ENCODE data around the gene APAF1. TPM values are rescaled to one million over a fixed set of nuclear protein-coding genes. Genes with fewer than 3 reads are reported as not detected.
A peak's percentile ranks its signal among the peaks of the same experiment; 100 is the strongest.

APAF1 gene
- total and polyA plus RNA-seq, 12 donors: 2.0 to 9.9 (median 4.0) TPM

DNA sequence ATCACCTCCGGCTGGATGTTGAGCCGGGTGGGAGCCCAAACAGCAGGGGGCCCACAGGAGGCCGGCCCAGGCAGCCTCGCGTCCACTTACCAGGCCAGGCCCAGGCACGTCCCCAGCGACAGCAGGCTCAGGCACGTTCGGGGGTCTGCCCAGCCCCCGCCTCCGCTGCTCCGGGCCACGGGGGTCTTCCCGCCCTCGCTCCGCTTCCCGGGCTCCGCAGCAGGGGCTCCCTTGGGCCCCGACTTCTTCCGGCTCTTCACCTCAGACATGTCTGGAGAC, 718 bp upstream of the APAF1 start:
- H3K36me3 ChIP-seq: peaks cover 0 to 16% (median 5%) of the 10 kb centered on the region in 9 donors
- peaks cover 0 to 47% (median 21%) of the 10 kb centered on the region in 9 donors for H3K4me1 ChIP-seq
- H3K27ac ChIP-seq: peak overlapping the region; percentile 66 to 95 (median 90)
- DNase-seq (no peak), ATAC-seq (peak; percentile 16 to 50 (median 30))
- no peaks in the 10 kb centered on the region for H3K9me3 ChIP-seq
- intact Hi-C loops (cut with DNase I): loop anchor here in 9 of 10 donors (2.0 to 10.0 kb wide), 5 partner anchors 50 to 230 kb away; partner anchors contain the start of gene SLC25A3 (in 7 of the 9)
- no peaks in the 10 kb centered on the region for H3K27me3 ChIP-seq
- 0% methylated on average over 20 of the region's 20 CpGs for whole genome bisulfite sequencing, 2 donors
- TF ChIP-seq, protein P1, sequence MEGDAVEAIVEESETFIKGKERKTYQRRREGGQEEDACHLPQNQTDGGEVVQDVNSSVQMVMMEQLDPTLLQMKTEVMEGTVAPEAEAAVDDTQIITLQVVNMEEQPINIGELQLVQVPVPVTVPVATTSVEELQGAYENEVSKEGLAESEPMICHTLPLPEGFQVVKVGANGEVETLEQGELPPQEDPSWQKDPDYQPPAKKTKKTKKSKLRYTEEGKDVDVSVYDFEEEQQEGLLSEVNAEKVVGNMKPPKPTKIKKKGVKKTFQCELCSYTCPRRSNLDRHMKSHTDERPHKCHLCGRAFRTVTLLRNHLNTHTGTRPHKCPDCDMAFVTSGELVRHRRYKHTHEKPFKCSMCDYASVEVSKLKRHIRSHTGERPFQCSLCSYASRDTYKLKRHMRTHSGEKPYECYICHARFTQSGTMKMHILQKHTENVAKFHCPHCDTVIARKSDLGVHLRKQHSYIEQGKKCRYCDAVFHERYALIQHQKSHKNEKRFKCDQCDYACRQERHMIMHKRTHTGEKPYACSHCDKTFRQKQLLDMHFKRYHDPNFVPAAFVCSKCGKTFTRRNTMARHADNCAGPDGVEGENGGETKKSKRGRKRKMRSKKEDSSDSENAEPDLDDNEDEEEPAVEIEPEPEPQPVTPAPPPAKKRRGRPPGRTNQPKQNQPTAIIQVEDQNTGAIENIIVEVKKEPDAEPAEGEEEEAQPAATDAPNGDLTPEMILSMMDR (IDR thresholded peaks at IDR 0.05): peak in 3 of 9 donors; percentile 14 to 27 (median 20)
- H3K4me3 ChIP-seq: peak overlapping the region; percentile 68 to 99 (median 90)

DNA sequence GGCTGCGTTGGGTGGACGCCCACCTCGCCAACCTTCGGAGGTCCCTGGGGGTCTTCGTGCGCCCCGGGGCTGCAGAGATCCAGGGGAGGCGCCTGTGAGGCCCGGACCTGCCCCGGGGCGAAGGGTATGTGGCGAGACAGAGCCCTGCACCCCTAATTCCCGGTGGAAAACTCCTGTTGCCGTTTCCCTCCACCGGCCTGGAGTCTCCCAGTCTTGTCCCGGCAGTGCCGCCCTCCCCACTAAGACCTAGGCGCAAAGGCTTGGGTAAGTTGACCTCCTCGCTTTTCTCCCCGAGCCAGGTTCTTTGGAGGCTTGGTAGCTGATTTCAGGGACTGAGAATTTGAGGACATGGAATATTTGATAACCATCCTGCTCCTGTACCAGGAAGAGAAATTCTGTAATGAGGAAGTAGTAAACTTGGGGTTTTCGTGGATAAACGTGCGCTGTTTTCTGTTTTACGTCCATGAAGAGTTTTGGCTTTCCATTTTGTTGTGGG, 530 bp downstream of the APAF1 start:
- DNase-seq (peak in 1 of 2 donors; percentile 25), ATAC-seq (peak in 6 of 8 donors; percentile 10 to 32 (median 21))
- Histone ChIP-seq H3K9me3 (no peaks in the 10 kb centered on the region), H3K4me3 (peak overlapping the region; percentile 68 to 99 (median 90)), H3K27me3 (no peaks in the 10 kb centered on the region), H3K4me1 (peaks cover 0 to 37% (median 21%) of the 10 kb centered on the region in 9 donors), H3K36me3 (peaks cover 0 to 29% (median 16%) of the 10 kb centered on the region in 9 donors), H3K27ac (peak overlapping the region; percentile 63 to 95 (median 90))
- intact Hi-C loops (cut with DNase I): loop anchor here in 7 of 10 donors (1.0 to 10.0 kb wide), 4 partner anchors 51 to 231 kb away; partner anchors contain the start of gene SLC25A3 (in 7 of the 7)
- TF ChIP-seq, protein P1 (IDR thresholded peaks at IDR 0.05): no peak
- 0 to 1% methylated on average over 24 of the region's 24 CpGs for WGBS, 2 donors

DNA sequence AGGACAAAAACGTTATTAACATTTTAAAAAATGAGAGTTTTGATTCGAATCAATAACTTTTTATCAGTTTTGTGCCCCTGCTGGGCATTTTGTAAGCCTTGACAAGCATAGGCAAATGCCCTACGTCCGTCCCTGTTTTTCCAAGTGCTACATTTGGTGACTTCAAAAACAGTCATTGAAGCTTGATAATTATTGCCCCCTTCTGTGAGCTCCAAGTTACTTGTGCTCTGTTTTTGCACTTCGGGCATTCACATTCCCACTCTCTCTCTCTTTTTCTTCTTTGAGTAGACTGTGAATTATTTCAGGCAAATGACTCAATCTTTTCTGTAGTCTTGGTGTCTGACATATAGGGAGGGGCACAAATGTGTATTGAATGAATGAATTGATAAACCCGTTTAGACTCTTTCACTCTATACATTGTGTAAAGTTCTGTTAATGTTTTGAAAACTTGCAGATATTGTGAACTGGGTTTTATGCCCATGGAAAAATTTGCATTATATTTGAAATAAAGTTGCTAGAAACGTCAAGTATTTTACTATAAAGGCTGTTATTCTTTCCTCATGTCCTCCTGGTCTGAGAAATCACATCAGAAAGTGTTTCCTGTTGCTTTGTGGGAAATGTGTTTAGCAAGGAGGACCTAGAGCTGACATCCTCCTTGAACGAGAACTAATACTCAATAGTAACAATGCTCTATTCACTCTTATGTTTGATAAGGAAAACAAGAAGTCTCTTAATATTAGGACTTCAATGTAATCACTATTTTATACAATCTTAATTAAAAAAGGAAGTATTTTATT, 1.4 kb downstream of the APAF1 start:
- Histone ChIP-seq H3K27me3 (no peaks in the 10 kb centered on the region), H3K9me3 (no peaks in the 10 kb centered on the region), H3K4me1 (peaks cover 0 to 36% (median 21%) of the 10 kb centered on the region in 9 donors), H3K36me3 (peaks cover 0 to 38% (median 16%) of the 10 kb centered on the region in 9 donors), H3K27ac (peak overlapping the region in 3 of 10 donors; percentile 89 to 95 (median 91)), H3K4me3 (peak overlapping the region in 9 of 10 donors; percentile 68 to 99 (median 92))
- DNase-seq (no peak), ATAC-seq (no peak)
- TF ChIP-seq, protein P1 (IDR thresholded peaks at IDR 0.05): peak in 2 of 9 donors; percentile 5 to 6
- WGBS, 2 donors: 11 to 16% methylated on average over 8 of the region's 8 CpGs
- intact Hi-C loops (cut with DNase I): loop anchor here in 3 of 10 donors (10.0 kb wide), 2 partner anchors 52 to 232 kb away; partner anchors contain the start of gene SLC25A3 (in 2 of the 3)

DNA sequence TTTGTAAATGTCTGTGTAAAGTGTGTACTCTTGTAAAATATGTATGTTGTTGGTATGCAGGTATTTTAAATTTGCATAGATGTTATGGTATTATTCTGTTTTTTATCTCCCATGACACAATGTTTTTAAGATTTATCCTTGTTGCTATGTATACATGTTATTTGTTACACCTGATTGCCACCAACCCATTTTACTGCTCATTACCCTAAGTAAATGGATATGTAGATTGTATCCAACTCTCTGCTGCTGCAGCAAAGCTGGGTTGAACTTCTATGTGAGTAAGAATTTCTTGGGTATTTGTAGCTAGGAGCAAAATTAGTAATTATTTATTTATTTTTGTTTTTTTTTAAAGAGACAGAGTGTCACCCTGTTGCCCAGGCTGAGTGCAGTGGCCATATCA, 6.2 kb downstream of the APAF1 start:
- ATAC-seq: no peak
- Histone ChIP-seq H3K4me3 (no peak overlapping the region), H3K4me1 (peaks cover 0 to 21% (median 12%) of the 10 kb centered on the region in 9 donors), H3K27ac (no peak overlapping the region), H3K9me3 (no peaks in the 10 kb centered on the region), H3K36me3 (peaks cover 0 to 72% (median 16%) of the 10 kb centered on the region in 9 donors), H3K27me3 (no peaks in the 10 kb centered on the region)
- TF ChIP-seq, protein P1 (IDR thresholded peaks at IDR 0.05): no peak
- DNase-seq: no peak
- intact Hi-C loops (cut with DNase I): loop anchor here in 6 of 10 donors (5.0 to 10.0 kb wide), 4 partner anchors 84 to 234 kb away; no protein-coding TSS in a partner anchor
